ENCODE results near the gene WDR20. TPM values are rescaled to one million over a fixed set of nuclear protein-coding genes. Genes with fewer than 3 reads are reported as not detected.

WDR20 gene
- total RNA-seq, 1 donor, result 14.7 TPM

DNA sequence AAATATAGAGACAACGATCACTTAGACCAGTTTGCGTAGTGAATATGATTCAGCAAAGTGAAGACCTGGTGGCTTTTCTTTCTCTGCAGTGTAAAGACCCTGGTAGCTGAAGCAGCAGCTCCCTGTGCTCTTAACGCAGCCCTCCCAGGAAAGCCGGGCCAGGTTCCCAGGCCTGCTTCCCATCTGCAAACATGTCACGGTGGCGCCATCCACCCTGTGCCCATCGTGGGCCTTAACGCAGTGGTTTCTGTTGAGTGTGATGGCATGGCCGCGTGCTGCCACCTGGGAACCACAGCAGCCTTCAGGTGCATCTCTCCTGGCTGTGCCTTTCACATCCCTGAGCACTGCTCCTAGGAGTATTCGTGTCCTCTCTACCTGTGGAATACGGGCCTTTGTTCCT is 71.5 kb downstream of the WDR20 start:
- no peak for DNase-seq (ENCODE audit: low read depth)
- TF ChIP-seq CTCF (IDR thresholded peaks at IDR 0.05; ENCODE audit: insufficient read depth, low read depth, low read length), result no peak
- no peak overlapping the region for H3K4me3 ChIP-seq (ENCODE audit: low read depth, low read length)

DNA sequence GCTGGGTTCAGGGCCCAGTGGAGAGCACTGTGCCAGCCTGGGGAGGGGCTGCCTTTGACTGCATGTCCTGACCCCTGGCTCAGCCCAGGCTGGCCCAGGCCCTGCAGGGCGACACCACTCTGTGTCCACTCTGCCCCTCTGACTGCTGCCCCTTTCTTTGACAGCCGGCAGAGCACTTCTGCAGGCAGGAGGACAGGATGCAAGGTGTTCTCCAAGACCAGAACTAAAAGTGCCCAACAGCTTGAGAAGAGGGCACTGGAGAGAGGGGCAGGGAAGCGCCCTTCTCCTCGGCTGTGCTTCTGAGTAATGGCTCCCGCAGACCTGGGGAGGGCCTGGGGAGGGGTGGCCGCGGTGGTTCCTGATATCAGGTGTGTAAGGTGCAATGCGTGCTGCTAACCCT is 72.7 kb downstream of the WDR20 start:
- TF ChIP-seq CTCF (IDR thresholded peaks at IDR 0.05; ENCODE audit: insufficient read depth, low read depth, low read length), result no peak
- no peak for DNase-seq (ENCODE audit: low read depth)
- no peak overlapping the region for H3K4me3 ChIP-seq (ENCODE audit: low read depth, low read length)

- no peak for DNase-seq (ENCODE audit: low read depth)
- TF ChIP-seq CTCF (IDR thresholded peaks at IDR 0.05; ENCODE audit: insufficient read depth, low read depth, low read length), result no peak
- H3K4me3 ChIP-seq (ENCODE audit: low read depth, low read length), result no peak overlapping the region
Measured at GRCh38 chr14:102212845-102213244, 73.1 kb downstream of the WDR20 start.

GRCh38 chr14:102213470-102213869 is 73.8 kb downstream of the WDR20 start:
- TF ChIP-seq CTCF (IDR thresholded peaks at IDR 0.05; ENCODE audit: insufficient read depth, low read depth, low read length), result no peak

DNA sequence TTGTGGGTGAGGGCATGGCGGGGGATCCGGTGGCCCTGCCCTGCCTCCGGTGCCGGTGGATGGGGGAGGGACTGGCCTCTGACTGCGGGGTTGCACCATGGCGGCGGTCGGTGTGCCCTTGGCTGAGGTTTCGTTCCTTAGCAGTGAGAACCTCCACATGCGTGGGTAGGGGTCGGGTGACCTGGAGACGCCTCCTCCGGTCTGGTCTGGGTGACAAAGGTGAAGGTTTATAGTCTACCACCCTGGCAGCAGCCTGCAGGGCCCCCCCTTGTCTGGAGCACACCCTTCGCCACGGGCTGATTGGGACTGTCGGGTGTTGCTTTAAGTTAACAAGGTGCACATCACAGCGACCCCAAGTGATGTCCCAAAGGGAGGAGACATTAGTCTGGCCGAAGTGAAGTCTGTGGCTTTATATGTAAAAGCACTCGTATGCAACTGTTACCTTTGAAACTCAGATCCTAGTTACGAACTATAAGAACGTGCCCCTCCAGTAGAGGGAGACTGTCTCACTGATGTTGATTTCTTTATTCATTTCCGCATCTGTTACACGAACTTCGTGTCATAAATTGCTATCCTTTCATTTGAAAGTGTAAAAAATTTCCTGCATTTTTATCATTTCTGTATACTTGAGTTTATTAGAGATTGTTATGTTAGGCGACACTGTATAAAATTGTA is 74.4 kb downstream of the WDR20 start:
- no peak for DNase-seq (ENCODE audit: low read depth)
- no peak for TF ChIP-seq CTCF (IDR thresholded peaks at IDR 0.05; ENCODE audit: insufficient read depth, low read depth, low read length)

More at GRCh38 chr14:102213470-102213869, 73.8 kb downstream of the WDR20 start:
- no peak for DNase-seq (ENCODE audit: low read depth)
- no peak overlapping the region for H3K4me3 ChIP-seq (ENCODE audit: low read depth, low read length)

GRCh38 chr14:102215071-102215470 is 75.4 kb downstream of the WDR20 start:
- TF ChIP-seq CTCF (IDR thresholded peaks at IDR 0.05; ENCODE audit: insufficient read depth, low read depth, low read length), result no peak
- no peak overlapping the region for H3K4me3 ChIP-seq (ENCODE audit: low read depth, low read length)
- DNase-seq (ENCODE audit: low read depth), result peak; percentile 49

More for the DNA sequence above, 74.4 kb downstream of the WDR20 start:
- H3K4me3 ChIP-seq (ENCODE audit: low read depth, low read length), result no peak overlapping the region

Data from fibroblast of villous mesenchyme (primary cell).